Tibial artery (tissue), 4 donors: Measurements from ENCODE around the gene NANOS3.

Source experiments
- DNase-seq, 2 donors: peaks; one replicate each; pipeline ENCODE4 v3.0.0-alpha.2; 2019
- H3K27ac ChIP-seq, 2 donors: fragments of 200-600 bp; sonication (generic) in 1 of 2; 1 replicate in 1 of 2; 2 replicates in 1 of 2; pipeline ENCODE4 v1.5.1; 2018 to 2019; ENCODE audit warnings: mild to moderate bottlenecking in 1 of 2
- H3K27me3 ChIP-seq, 2 donors: fragments of 200-600 bp; sonication (generic) in 1 of 2; one replicate each; pipeline versions ENCODE4 v1.5.1 to v1.6.0; 2016 to 2019
- H3K36me3 ChIP-seq, 3 donors: fragments of 200-600 bp; sonication (generic) in 2 of 3; one replicate each; pipeline ENCODE4 v1.5.1; 2016 to 2019; ENCODE audit warnings: mild to moderate bottlenecking in 2 of 3
- H3K4me1 ChIP-seq, 4 donors: fragments of 200-600 bp; sonication (generic) in 2 of 4; 1 replicate in 3 of 4; 2 replicates in 1 of 4; pipeline ENCODE4 v1.5.1; 2016 to 2019
- H3K4me3 ChIP-seq, 2 donors: fragments of 200-600 bp; sonication (generic) in 1 of 2; 1 replicate in 1 of 2; 2 replicates in 1 of 2; pipeline ENCODE4 v1.5.1; 2018 to 2019; ENCODE audit warnings: mild to moderate bottlenecking in 2 of 2
- H3K9me3 ChIP-seq, 3 donors: fragments of 200-600 bp; sonication (generic) in 1 of 3; one replicate each; pipeline ENCODE4 v1.5.1; 2016 to 2019
- intact Hi-C: fragments of 100-400 bp; cut with DNase I; formaldehyde crosslinking; loops from one replicate; pipeline ENCODE4 v1.15.0; 2023; ENCODE audit warnings: low total_unique reads
- TF ChIP-seq, protein P1 (sequence below), 2 experiments: fragments of 200-600 bp in 1 of 2; fragments of 450-650 bp in 1 of 2; IDR thresholded peaks; one replicate each; pipeline ENCODE4 v1.5.1; 2017 to 2019; ENCODE audit warnings: antibody characterized with exemption in 2 of 2, mild to moderate bottlenecking in 1 of 2, moderate library complexity in 1 of 2

NANOS3 gene

DNA sequence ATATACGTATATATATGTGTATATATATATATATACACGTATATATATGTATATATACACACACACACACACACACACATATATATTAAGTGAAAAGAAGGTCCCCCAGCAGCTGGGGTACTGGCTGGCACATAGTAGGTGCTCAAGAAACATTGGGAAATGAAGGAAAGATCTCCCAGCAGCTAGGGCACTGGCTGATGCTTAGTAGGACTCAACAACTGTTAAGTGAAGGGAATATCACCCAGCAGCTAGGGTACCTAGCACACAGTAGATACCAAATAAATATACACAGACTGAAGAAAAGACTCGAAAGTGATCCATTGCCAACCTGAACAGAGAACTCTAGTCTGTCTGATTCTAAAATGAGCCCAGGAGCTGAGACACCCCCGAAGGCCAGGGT is 49.1 kb downstream of the NANOS3 start:
- Histone ChIP-seq H3K4me3 (no peak overlapping the region), H3K27ac (no peak overlapping the region), H3K36me3 (peaks cover 58 to 94% (median 74%) of the 10 kb centered on the region in 3 donors), H3K9me3 (no peaks in the 10 kb centered on the region), H3K4me1 (no peaks in the 10 kb centered on the region), H3K27me3 (no peaks in the 10 kb centered on the region)
- DNase-seq: no peak
- intact Hi-C loops: no loop called here
- TF ChIP-seq, protein P1, sequence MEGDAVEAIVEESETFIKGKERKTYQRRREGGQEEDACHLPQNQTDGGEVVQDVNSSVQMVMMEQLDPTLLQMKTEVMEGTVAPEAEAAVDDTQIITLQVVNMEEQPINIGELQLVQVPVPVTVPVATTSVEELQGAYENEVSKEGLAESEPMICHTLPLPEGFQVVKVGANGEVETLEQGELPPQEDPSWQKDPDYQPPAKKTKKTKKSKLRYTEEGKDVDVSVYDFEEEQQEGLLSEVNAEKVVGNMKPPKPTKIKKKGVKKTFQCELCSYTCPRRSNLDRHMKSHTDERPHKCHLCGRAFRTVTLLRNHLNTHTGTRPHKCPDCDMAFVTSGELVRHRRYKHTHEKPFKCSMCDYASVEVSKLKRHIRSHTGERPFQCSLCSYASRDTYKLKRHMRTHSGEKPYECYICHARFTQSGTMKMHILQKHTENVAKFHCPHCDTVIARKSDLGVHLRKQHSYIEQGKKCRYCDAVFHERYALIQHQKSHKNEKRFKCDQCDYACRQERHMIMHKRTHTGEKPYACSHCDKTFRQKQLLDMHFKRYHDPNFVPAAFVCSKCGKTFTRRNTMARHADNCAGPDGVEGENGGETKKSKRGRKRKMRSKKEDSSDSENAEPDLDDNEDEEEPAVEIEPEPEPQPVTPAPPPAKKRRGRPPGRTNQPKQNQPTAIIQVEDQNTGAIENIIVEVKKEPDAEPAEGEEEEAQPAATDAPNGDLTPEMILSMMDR (IDR thresholded peaks at IDR 0.05): no peak

- intact Hi-C loops: no loop called here
- Histone ChIP-seq H3K27me3 (no peaks in the 10 kb centered on the region), H3K27ac (no peak overlapping the region), H3K9me3 (no peaks in the 10 kb centered on the region), H3K4me1 (no peaks in the 10 kb centered on the region), H3K36me3 (peaks cover 51 to 94% (median 67%) of the 10 kb centered on the region in 3 donors), H3K4me3 (no peak overlapping the region)
- DNase-seq: no peak
- TF ChIP-seq, protein P1 (IDR thresholded peaks at IDR 0.05): no peak
These were observed 49.8 kb downstream of the NANOS3 start for GRCh38 chr19:13926715-13927114.

GRCh38 chr19:13929340-13929739 is 52.4 kb downstream of the NANOS3 start:
- Histone ChIP-seq H3K27me3 (peaks cover 0 to 2% of the 10 kb centered on the region in 2 donors), H3K4me1 (no peaks in the 10 kb centered on the region), H3K4me3 (no peak overlapping the region), H3K9me3 (no peaks in the 10 kb centered on the region), H3K27ac (no peak overlapping the region), H3K36me3 (peaks cover 30 to 88% (median 41%) of the 10 kb centered on the region in 3 donors)
- TF ChIP-seq, protein P1 (IDR thresholded peaks at IDR 0.05): no peak
- DNase-seq: no peak
- intact Hi-C loops: no loop called here

GRCh38 chr19:13929956-13930355 is 53.0 kb downstream of the NANOS3 start:
- TF ChIP-seq, protein P1 (IDR thresholded peaks at IDR 0.05): no peak
- Histone ChIP-seq H3K36me3 (peaks cover 24 to 82% (median 36%) of the 10 kb centered on the region in 3 donors), H3K9me3 (no peaks in the 10 kb centered on the region)

More at GRCh38 chr19:13929956-13930355, 53.0 kb downstream of the NANOS3 start:
- Histone ChIP-seq H3K27ac (no peak overlapping the region), H3K4me3 (no peak overlapping the region), H3K27me3 (peaks cover 0 to 8% of the 10 kb centered on the region in 2 donors), H3K4me1 (no peaks in the 10 kb centered on the region)
- intact Hi-C loops: no loop called here
- no peak for DNase-seq
